ENCODE results near the gene STXBP1.

DNA sequence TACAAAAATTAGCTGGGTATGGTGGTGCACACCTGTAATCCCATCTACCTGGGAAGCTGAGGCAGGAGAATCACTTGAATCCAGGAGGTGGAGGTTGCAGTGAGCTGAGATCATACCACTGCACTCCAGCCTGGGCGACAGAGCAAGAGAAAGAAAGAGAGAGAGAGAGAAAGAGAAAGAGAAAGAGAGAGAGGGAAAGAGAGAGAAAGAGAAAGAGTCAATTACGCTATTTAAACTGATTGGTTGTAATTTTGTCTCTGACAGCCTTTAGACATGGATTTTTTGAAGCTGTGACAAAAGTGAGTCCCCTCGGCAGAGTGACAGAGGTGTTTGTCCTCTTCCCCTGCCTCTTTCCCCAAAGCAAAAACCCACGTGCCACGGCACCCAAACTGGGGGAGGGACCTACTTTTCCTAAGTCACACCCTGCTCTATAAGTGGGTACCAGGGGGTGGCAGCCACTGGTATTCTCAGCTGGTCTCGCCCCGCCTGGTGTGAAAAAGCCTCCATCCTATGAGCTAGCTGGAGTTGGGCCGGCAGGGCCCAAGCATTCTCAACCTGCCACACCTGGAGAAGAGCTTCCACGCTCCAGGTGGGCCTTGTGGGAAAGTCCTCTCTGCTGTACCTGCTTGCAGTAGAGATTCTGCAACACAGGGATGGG is 91.3 kb downstream of the STXBP1 start:
- TF ChIP-seq POLR2AphosphoS5 (IDR thresholded peaks at IDR 0.05): no peak
- TF ChIP-seq, protein P1, sequence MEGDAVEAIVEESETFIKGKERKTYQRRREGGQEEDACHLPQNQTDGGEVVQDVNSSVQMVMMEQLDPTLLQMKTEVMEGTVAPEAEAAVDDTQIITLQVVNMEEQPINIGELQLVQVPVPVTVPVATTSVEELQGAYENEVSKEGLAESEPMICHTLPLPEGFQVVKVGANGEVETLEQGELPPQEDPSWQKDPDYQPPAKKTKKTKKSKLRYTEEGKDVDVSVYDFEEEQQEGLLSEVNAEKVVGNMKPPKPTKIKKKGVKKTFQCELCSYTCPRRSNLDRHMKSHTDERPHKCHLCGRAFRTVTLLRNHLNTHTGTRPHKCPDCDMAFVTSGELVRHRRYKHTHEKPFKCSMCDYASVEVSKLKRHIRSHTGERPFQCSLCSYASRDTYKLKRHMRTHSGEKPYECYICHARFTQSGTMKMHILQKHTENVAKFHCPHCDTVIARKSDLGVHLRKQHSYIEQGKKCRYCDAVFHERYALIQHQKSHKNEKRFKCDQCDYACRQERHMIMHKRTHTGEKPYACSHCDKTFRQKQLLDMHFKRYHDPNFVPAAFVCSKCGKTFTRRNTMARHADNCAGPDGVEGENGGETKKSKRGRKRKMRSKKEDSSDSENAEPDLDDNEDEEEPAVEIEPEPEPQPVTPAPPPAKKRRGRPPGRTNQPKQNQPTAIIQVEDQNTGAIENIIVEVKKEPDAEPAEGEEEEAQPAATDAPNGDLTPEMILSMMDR (IDR thresholded peaks at IDR 0.05): no peak
